Activated CD4-positive, alpha-beta T cell treated with anti-CD3 and anti-CD28 coated beads, Interleukin-2, amount 50 U/mL, for 24 hours (primary cell): ENCODE data around the gene TBL3.
A peak's percentile ranks its signal among the peaks of the same experiment; 100 is the strongest.

ENCODE experiments used
- DNase-seq, 2 donors: peaks; one replicate each; pipeline ENCODE4 v3.0.0-alpha.2; 2020; ENCODE audit warnings: low read depth in 1 of 2, low spot score in 1 of 2

Gene TBL3

GRCh38 chr16:1963806-1964505 lies 7.9 kb upstream of the TBL3 start:
- DNase-seq = no peak

GRCh38 chr16:1964506-1965395 lies 7.1 kb upstream of the TBL3 start, which contains the start of gene RPS2:
TSS of gene RPS2 (minus strand) at chr16:1964826. CDS start at chr16:1964625, 201 bp downstream.
- DNase-seq = peak; percentile 97

- no peak for DNase-seq
Observed at GRCh38 chr16:1965396-1966001, 6.4 kb upstream of the TBL3 start.

- no peak for DNase-seq
Observed at GRCh38 chr16:1966460-1966859, 5.4 kb upstream of the TBL3 start, which contains the start of gene RNF151. TSS of gene RNF151 (plus strand) at chr16:1966856. CDS start at chr16:1966882, 26 bp downstream.

GRCh38 chr16:1968146-1968953 lies 3.5 kb upstream of the TBL3 start:
- DNase-seq = no peak

GRCh38 chr16:1972490-1972877 lies 631 bp downstream of the TBL3 start:
- DNase-seq = no peak

DNA sequence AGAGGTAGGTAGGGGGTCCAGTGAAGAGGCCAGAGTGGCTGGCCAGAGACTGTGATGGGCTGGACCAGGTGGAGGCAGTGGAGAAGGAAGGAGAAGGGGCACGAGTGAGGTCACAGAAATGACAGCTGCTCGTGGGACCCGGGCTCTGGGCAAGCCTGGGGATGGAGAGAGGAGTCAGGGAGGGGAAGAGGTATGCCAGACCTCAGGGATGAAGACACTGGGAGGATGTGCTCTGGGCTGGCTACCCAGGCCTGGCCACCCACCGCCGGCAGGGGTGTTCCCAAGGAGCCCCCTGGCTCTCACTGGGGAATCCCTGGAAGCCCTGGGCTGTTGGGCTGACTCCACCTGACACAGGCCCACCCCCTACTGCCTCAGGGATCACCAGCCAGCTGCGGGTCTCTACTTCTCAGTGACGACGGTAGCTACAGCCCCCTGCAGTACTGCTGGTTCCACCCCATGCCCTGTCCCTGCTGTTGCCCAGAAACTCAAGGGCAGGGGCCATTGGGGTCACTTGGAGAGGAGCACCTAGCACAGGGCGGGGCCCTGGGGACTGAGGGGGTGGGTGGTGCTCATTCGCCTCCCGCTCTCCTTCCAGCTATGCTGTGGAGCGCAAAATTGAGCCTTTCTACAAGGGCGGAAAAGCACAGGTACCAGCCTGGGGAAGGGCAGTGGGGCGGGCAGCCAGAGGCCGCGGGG lies 1.8 kb downstream of the TBL3 start:
- no peak for DNase-seq

DNA sequence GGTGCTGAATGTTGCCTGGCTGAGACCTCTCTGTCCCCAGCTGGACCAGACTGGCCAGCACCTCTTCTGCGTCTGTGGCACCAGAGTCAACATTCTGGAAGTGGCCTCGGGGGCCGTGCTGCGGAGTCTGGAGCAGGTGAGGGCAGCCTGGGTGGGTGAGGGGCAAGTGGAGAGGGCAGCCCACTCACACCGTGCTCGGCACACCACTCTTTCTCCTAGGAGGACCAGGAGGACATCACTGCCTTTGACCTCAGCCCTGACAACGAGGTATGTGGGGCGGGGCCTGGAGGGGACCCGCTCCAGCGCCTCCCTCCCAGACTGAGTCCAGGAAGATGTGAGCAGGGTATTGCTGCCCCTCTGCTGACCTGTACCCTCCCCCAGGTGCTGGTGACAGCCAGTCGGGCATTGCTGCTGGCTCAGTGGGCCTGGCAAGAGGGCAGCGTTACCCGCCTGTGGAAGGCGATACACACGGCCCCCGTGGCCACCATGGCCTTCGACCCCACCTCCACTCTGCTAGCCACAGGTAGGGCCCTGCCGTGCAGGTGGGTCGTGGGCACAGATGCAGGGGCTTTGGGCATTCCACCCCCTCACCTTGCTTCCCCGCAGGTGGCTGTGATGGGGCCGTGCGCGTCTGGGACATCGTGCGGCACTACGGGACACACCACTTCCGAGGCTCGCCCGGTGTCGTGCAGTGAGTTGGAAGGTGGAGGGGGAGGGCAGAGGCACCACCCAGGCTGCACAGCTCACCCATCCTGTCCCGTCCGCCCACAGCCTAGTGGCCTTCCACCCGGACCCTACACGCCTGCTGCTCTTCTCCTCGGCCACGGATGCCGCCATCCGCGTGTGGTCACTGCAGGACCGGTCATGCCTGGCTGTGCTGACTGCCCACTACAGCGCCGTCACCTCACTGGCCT lies 2.6 kb downstream of the TBL3 start:
- no peak for DNase-seq

DNA sequence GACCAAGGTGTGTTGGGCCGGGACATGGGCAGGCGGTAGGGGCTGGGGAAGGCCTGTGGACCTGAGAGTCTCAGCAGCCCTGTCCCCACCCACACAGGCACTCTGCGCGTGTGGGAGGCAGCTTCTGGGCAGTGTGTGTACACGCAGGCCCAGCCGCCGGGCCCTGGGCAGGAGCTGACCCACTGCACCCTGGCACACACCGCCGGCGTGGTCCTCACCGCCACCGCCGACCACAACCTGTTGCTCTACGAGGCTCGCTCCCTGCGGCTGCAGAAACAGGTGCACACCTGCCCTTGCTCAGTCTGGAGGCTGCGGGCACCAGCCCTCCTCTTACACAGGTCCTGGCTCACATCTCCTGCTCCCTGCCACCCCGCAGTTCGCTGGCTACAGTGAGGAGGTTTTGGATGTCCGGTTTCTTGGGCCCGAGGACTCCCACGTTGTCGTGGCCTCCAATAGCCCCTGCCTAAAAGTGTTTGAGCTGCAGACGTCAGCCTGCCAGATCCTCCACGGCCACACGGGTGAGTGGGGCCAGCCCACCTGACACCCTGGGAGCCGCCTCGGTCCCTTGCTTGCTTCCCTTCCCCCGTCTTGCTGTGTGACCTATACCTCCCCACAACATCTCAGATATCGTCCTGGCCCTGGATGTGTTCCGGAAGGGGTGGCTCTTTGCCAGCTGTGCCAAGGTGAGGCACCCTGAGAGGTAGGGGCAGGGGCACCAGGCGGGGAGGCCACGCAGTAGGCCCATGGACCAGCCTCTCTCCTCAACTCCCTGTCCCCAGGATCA lies 3.8 kb downstream of the TBL3 start:
- no peak for DNase-seq

GRCh38 chr16:1976216-1976520 lies 4.3 kb downstream of the TBL3 start:
- no peak for DNase-seq

- no peak for DNase-seq
Observed at GRCh38 chr16:1976951-1977874, 5.4 kb downstream of the TBL3 start.

DNA sequence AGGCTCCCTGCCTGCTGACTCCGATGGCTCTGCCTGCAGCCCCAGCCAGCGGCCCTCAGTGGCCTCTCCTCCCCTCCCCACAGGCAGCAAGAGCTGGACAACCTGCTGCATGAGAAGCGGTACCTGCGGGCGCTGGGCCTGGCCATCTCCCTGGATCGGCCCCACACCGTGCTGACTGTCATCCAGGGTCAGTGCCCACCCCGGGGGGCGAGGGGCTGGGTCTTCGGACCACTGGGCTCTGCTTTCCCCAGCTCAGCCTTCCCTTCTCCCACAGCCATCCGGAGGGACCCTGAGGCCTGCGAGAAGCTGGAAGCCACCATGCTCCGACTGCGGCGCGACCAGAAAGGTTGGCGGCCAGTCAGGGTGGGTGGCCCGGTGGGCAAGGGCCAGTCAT lies 6.0 kb downstream of the TBL3 start:
- no peak for DNase-seq

DNA sequence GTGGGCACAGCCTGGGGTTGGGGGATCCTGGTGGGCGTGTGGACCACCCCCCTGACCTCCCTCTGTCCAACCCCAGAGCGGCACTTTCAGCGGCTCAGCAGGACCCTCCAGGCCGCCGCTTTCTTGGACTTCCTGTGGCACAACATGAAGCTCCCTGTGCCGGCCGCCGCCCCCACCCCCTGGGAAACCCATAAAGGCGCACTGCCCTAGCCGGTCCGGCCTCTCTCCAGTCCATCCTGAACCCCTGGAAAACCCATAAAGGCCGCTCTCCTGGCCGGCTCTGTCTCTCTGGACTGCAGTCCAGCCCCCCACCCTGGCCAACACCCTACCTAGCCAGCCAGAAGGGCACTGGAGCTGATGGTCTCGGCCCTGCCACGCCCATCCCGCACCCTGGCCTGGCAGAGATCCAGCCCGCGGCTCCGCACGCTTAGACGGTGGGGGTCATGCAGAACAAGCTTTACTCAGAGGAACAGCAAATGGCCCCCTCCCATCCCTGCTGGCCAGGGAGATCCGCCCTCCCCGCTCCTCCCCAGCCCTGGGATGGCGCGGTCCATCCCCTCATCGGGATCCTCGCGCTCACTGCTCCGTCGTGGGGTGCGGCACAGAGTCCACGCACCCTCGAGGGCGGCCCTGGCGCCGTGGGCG lies 6.7 kb downstream of the TBL3 start:
- DNase-seq = no peak

DNA sequence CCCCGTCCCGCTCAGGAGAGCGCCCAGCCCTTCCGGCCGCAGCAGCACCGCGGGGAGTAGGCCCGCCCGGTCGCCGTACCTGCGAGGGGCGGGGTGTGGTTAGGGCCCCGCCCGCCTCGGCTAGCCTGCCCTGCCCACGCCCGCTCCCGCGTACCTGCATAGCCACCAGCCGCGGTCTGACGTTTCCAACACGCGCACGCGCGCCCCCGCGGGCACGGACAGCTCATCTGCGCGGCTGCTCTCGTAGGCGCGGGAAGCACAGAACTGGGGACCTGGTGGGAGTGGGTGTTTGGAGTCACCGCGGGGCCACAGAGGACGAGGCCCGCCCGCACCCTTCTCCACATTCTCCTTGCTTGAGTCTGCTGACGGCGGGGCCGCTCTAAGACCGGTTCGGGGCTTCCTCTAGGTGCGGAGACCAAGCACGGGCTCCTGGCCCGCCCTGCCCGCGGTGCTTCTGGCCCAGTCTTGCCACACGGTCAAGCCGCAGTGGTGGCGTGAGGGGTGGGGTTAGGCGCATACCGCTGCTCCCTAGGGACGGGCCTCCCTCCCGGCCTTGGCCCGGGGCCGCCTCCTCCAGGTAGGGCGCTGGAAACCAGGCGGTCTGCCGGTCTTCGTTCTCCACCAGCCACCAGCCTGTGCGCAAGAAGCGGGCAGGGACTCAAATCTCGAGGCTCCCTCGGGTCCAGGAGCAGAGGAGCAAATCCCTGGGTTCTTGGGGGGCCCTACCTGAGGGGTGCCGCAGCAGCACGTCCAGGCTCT lies 7.6 kb downstream of the TBL3 start:
- no peak for DNase-seq

GRCh38 chr16:1980030-1980769 lies 8.3 kb downstream of the TBL3 start:
- no peak for DNase-seq

DNA sequence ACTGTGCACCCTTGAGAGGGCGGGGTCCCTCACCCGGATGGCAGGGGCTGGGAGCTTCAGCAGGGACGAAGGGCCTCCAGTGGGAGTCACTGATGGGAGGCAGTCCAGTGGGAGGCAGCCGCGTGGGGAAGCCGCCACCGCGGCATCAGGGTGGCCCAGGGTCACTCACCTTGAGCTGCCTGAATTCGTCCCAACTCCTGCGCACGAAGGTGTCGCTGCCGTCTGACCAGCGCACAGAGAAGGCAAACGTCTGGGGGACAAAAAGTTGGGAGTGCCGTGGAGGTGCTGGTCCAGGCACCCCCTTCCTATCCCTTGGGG lies 8.9 kb downstream of the TBL3 start:
- no peak for DNase-seq
